K562 treated with DMSO at 1 percent for 12 hours (cell line): ENCODE results near the gene VASH2. TPM values are rescaled to one million over a fixed set of nuclear protein-coding genes. Genes with fewer than 3 reads are reported as not detected.

Experiments used
- total RNA-seq: library from RNA; unstranded; fragments of 300-600 nt; gene quantifications from 2 replicates; pipeline ENCODE4 v1.2.3, GENCODE V29; 2022; ENCODE audit not compliant: insufficient read depth

The VASH2 gene
- not detected in 2 replicates for total RNA-seq

GRCh38 chr1:212950243-212951125 is at the start of gene VASH2:
Gene VASH2, plus strand, starts transcription at chr1:212950541. Its CDS starts 1,002 bp downstream, at chr1:212951543.

DNA sequence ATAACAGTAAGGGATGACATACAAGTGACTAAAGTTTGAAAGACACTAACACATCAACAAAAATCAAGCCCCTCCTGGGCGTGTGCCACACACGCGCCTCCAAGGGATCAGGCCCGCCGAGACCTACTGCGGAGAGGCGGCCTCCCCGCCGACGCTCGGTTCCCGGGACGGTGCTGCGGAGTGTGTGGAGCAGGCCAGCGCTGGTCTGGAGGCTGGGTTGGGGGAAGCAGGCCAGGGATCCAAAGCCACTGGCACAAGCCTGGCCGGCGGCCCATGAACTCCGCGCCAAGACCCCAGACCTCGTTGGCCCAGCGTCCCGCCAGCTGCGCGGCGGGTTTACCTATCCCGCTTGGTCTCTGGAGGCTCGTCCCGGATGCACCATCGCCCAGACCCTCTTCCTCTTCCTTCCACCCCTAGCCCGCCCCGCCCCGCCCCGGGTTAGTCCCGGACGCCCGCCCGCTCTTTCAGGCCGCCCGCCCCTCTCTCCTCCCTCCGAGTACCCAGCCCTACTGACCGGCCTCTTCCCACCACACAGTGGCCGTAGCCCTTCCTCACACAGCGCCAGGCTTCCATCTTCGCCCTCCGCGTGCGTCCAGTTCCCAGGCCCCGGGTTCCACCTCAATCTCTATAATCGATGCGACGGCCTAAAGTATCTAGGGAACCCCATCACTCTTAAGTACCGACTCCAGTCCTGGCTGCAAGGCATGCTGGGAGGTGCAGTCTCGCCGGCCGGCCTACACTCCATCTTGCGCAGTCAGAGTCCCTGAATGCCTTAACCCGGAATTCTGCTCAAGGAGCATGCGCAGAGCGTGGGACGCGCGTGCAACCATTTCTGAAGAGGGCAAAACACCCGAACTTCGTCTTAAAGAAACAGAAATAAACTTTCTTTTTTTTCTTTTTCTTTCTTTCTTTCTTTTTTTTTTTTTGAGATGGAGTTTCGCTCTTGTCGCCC is 65.0 kb downstream of the VASH2 start, which contains the start of gene ANGEL2:
ANGEL2 (minus strand) TSS at position 769 of the 952 bp plus-strand sequence; CDS start at position 573, 196 bp downstream.

Other genes with a start within 250 kb of the VASH2 start
- 29.8 and 47.4 TPM in 2 replicates for gene NSL1, start 158.8 kb upstream of the VASH2 start, total RNA-seq
- 23.1 and 36.7 TPM in 2 replicates for gene TATDN3, start 158.6 kb upstream of the VASH2 start, total RNA-seq
- gene SPATA45, start 102.9 kb upstream of the VASH2 start, total RNA-seq: not detected in 2 replicates
- gene FLVCR1, start 92.3 kb upstream of the VASH2 start, total RNA-seq: 1.7 and 7.7 TPM in 2 replicates
- gene ANGEL2, start 65.3 kb downstream of the VASH2 start, total RNA-seq: 3.7 and 20.5 TPM in 2 replicates
- gene RPS6KC1, start 100.7 kb downstream of the VASH2 start, total RNA-seq: 7.9 and 21.0 TPM in 2 replicates